CD4-positive, alpha-beta memory T cell (primary cell): ENCODE data around the gene PPP1R1A. TPM values are rescaled to one million over a fixed set of nuclear protein-coding genes. Genes with fewer than 3 reads are reported as not detected.

Source experiments
- CTCF ChIA-PET: fragments of 350-600 bp; sonication (Branson Sonifier 250); formaldehyde crosslinking; loops from one replicate; lab custom pipeline; 2021; ENCODE audit warnings: inconsistent platforms; ENCODE audit not compliant: partially characterized antibody; lab: Charles Lee
- POLR2A ChIA-PET: fragments of 350-600 bp; sonication (Branson Sonifier 250); formaldehyde crosslinking; loops from one replicate; lab custom pipeline; 2021; ENCODE audit not compliant: partially characterized antibody; lab: Charles Lee
- DNase-seq, 5 donors: peaks; one replicate each; pipeline versions ENCODE4 v3.0.0 to v3.0.0-alpha.2; 2020 to 2022; ENCODE audit warnings: mixed read lengths in 1 of 5
- H3K27ac ChIP-seq: one replicate; pipeline ENCODE4 v1.7.0; 2013; ENCODE audit warnings: low read depth, low read length
- H3K27me3 ChIP-seq: 2 replicates; pipeline ENCODE4 v1.7.0; 2013; ENCODE audit warnings: mild to moderate bottlenecking, low read length, moderate library complexity; ENCODE audit not compliant: insufficient read depth
- H3K36me3 ChIP-seq: 2 replicates; pipeline ENCODE4 v1.7.0; 2013; ENCODE audit warnings: mild to moderate bottlenecking, low read length, moderate library complexity; ENCODE audit not compliant: insufficient read depth
- H3K4me1 ChIP-seq: 2 replicates; pipeline ENCODE4 v1.7.0; 2013; ENCODE audit warnings: mild to moderate bottlenecking, low read length, moderate library complexity; ENCODE audit not compliant: insufficient read depth
- H3K4me3 ChIP-seq, 2 donors: one replicate each; pipeline ENCODE4 v1.7.0; 2013; ENCODE audit warnings: low read length in 2 of 2, mild to moderate bottlenecking in 1 of 2
- H3K9me3 ChIP-seq, 2 donors: one replicate each; pipeline ENCODE4 v1.7.0; 2013; ENCODE audit warnings: low read length in 2 of 2, control low read depth in 1 of 2; ENCODE audit not compliant: control insufficient read depth in 1 of 2
- H3K27ac Mint-ChIP-seq, 7 donors: one replicate each; pipeline ENCODE4 v1.8.0; 2020 to 2021; ENCODE audit warnings: mixed read lengths in 7 of 7, mild to moderate bottlenecking in 6 of 7, inconsistent platforms in 3 of 7, moderate library complexity in 3 of 7
- H3K27me3 Mint-ChIP-seq, 2 donors: one replicate each; pipeline ENCODE4 v1.8.0; 2020 to 2021; ENCODE audit warnings: mixed read lengths in 2 of 2
- H3K36me3 Mint-ChIP-seq, 2 donors: one replicate each; pipeline ENCODE4 v1.8.0; 2020 to 2021; ENCODE audit warnings: mixed read lengths in 2 of 2, inconsistent platforms in 1 of 2, mild to moderate bottlenecking in 1 of 2
- H3K4me1 Mint-ChIP-seq, 4 donors: one replicate each; pipeline ENCODE4 v1.8.0; 2020 to 2021; ENCODE audit warnings: mixed read lengths in 4 of 4, mild to moderate bottlenecking in 1 of 4
- H3K4me3 Mint-ChIP-seq, 8 donors: one replicate each; pipeline ENCODE4 v1.8.0; 2020 to 2021; ENCODE audit warnings: mixed read lengths in 8 of 8, mild to moderate bottlenecking in 7 of 8, moderate library complexity in 6 of 8, inconsistent platforms in 3 of 8
- H3K9me3 Mint-ChIP-seq, 8 donors: one replicate each; pipeline ENCODE4 v1.8.0; 2020 to 2021; ENCODE audit warnings: mixed read lengths in 8 of 8, mild to moderate bottlenecking in 5 of 8, inconsistent platforms in 3 of 8, moderate library complexity in 1 of 8
- intact Hi-C: fragments of 100-400 bp; cut with micrococcal nuclease; formaldehyde crosslinking; loops from one replicate; pipeline ENCODE4 v1.15.1; 2023
- polyA plus RNA-seq, 2 donors: library from polyadenylated mRNA; unstranded; fragments of 300-500 nt; fragmentation: Illumina TruSeq; gene quantifications; one replicate each; pipeline ENCODE4 v1.2.3, GENCODE V29; 2021
- total RNA-seq, 2 experiments: library from RNA; stranded (reverse); gene quantifications; one replicate each; pipeline ENCODE4 v1.2.3, GENCODE V29; 2021

PPP1R1A gene
- total and polyA plus RNA-seq, 4 experiments from 2014 or later = not detected

- H3K27ac ChIP-seq = no peak overlapping the region
- ChIA-PET POLR2A (no interaction called here), CTCF (interaction anchor here (1.2 to 2.0 kb wide), 3 partner anchors 10 to 465 kb away, joined by 3 to 11 read pairs (median 3); no protein-coding TSS in a partner anchor)
- H3K27me3 Mint-ChIP-seq = peaks cover 5 to 17% of the 10 kb centered on the region in 2 donors
- H3K36me3 ChIP-seq = no peaks in the 10 kb centered on the region
- no peaks in the 10 kb centered on the region for H3K36me3 Mint-ChIP-seq
- no peaks in the 10 kb centered on the region for H3K27me3 ChIP-seq
- H3K4me3 Mint-ChIP-seq = no peak overlapping the region
- H3K4me1 Mint-ChIP-seq = peaks cover 0 to 7% (median 6%) of the 10 kb centered on the region in 4 donors
- peak overlapping the region in 2 of 7 donors; percentile 15 to 17 for H3K27ac Mint-ChIP-seq
- H3K4me3 ChIP-seq = no peak overlapping the region
- H3K4me1 ChIP-seq = no peaks in the 10 kb centered on the region
- intact Hi-C loops = loop anchor here (2.0 kb wide), 1 partner anchor 470 kb away; no protein-coding TSS in a partner anchor
- H3K9me3 Mint-ChIP-seq = no peaks in the 10 kb centered on the region
- H3K9me3 ChIP-seq = no peaks in the 10 kb centered on the region
- peak; percentile 54 to 70 (median 60) for DNase-seq
Observed at GRCh38 chr12:54603173-54603814, 14.8 kb upstream of the PPP1R1A start.

- ChIA-PET POLR2A (no interaction called here), CTCF (interaction anchor here (1.3 to 2.0 kb wide), 2 partner anchors 10 to 22 kb away, joined by 9 to 11 read pairs; no protein-coding TSS in a partner anchor)
- Histone ChIP-seq H3K27me3 (no peaks in the 10 kb centered on the region), H3K27ac (no peak overlapping the region), H3K9me3 (no peaks in the 10 kb centered on the region), H3K4me3 (no peak overlapping the region), H3K4me1 (no peaks in the 10 kb centered on the region), H3K36me3 (no peaks in the 10 kb centered on the region)
- peaks cover 0 to 7% (median 6%) of the 10 kb centered on the region in 4 donors for H3K4me1 Mint-ChIP-seq
- H3K9me3 Mint-ChIP-seq = no peaks in the 10 kb centered on the region
- peaks cover 5 to 14% of the 10 kb centered on the region in 2 donors for H3K27me3 Mint-ChIP-seq
- no peak overlapping the region for H3K27ac Mint-ChIP-seq
- H3K4me3 Mint-ChIP-seq = no peak overlapping the region
- H3K36me3 Mint-ChIP-seq = no peaks in the 10 kb centered on the region
- DNase-seq = no peak
- intact Hi-C loops = loop anchor here (2.0 kb wide), 1 partner anchor 470 kb away; no protein-coding TSS in a partner anchor
Observed at GRCh38 chr12:54602661-54603060, 14.2 kb upstream of the PPP1R1A start.

GRCh38 chr12:54601841-54602240 is 13.4 kb upstream of the PPP1R1A start:
- Mint-ChIP-seq H3K27ac (no peak overlapping the region), H3K4me1 (peaks cover 0 to 7% (median 6%) of the 10 kb centered on the region in 4 donors), H3K4me3 (no peak overlapping the region), H3K9me3 (no peaks in the 10 kb centered on the region), H3K36me3 (no peaks in the 10 kb centered on the region), H3K27me3 (peaks cover 7% of the 10 kb centered on the region in 2 donors)
- no peaks in the 10 kb centered on the region for H3K9me3 ChIP-seq
- H3K4me1 ChIP-seq = no peaks in the 10 kb centered on the region
- H3K27me3 ChIP-seq = no peaks in the 10 kb centered on the region
- DNase-seq = no peak
- CTCF ChIA-PET = interaction anchor here (1.3 to 2.2 kb wide), 3 partner anchors 9 to 22 kb away, joined by 9 to 11 read pairs (median 10); no protein-coding TSS in a partner anchor
- no peak overlapping the region for H3K4me3 ChIP-seq
- H3K36me3 ChIP-seq = no peaks in the 10 kb centered on the region
- intact Hi-C loops = loop anchor here (2.0 kb wide), 1 partner anchor 471 kb away; no protein-coding TSS in a partner anchor
- no peak overlapping the region for H3K27ac ChIP-seq
- POLR2A ChIA-PET = no interaction called here

- Mint-ChIP-seq H3K4me3 (no peak overlapping the region), H3K36me3 (no peaks in the 10 kb centered on the region), H3K9me3 (no peaks in the 10 kb centered on the region), H3K27me3 (peaks cover 11 to 18% of the 10 kb centered on the region in 2 donors), H3K27ac (no peak overlapping the region), H3K4me1 (peaks cover 0 to 10% (median 8%) of the 10 kb centered on the region in 4 donors)
- ChIA-PET CTCF (interaction anchor here (0.8 to 6.5 kb wide), 5 partner anchors 9 to 348 kb away, joined by 3 to 64 read pairs (median 4); no protein-coding TSS in a partner anchor), POLR2A (no interaction called here)
- Histone ChIP-seq H3K27me3 (no peaks in the 10 kb centered on the region), H3K36me3 (no peaks in the 10 kb centered on the region), H3K4me1 (no peaks in the 10 kb centered on the region), H3K4me3 (no peak overlapping the region), H3K9me3 (no peaks in the 10 kb centered on the region), H3K27ac (no peak overlapping the region)
- no peak for DNase-seq
- intact Hi-C loops = no loop called here
Observed at GRCh38 chr12:54598970-54599369, 10.5 kb upstream of the PPP1R1A start.

GRCh38 chr12:54596526-54596946 is 8.1 kb upstream of the PPP1R1A start:
- POLR2A ChIA-PET = no interaction called here
- Mint-ChIP-seq H3K27me3 (peaks cover 11 to 20% of the 10 kb centered on the region in 2 donors), H3K27ac (no peak overlapping the region)

GRCh38 chr12:54595471-54595870 is 7.0 kb upstream of the PPP1R1A start:
- H3K27ac Mint-ChIP-seq = no peak overlapping the region
- Histone ChIP-seq H3K27me3 (no peaks in the 10 kb centered on the region), H3K9me3 (no peaks in the 10 kb centered on the region), H3K4me3 (no peak overlapping the region), H3K36me3 (no peaks in the 10 kb centered on the region), H3K4me1 (no peaks in the 10 kb centered on the region), H3K27ac (no peak overlapping the region)
- intact Hi-C loops = no loop called here
- ChIA-PET CTCF (interaction anchor here (0.7 to 6.5 kb wide), 6 partner anchors 8 to 33 kb away, joined by 3 to 64 read pairs (median 3); no protein-coding TSS in a partner anchor), POLR2A (no interaction called here)
- H3K27me3 Mint-ChIP-seq = peaks cover 15 to 30% of the 10 kb centered on the region in 2 donors
- H3K4me3 Mint-ChIP-seq = no peak overlapping the region
- no peak for DNase-seq
- H3K4me1 Mint-ChIP-seq = peaks cover 0 to 5% (median 1%) of the 10 kb centered on the region in 4 donors
- no peaks in the 10 kb centered on the region for H3K9me3 Mint-ChIP-seq
- no peaks in the 10 kb centered on the region for H3K36me3 Mint-ChIP-seq

More at GRCh38 chr12:54596526-54596946, 8.1 kb upstream of the PPP1R1A start:
- H3K36me3 ChIP-seq = no peaks in the 10 kb centered on the region
- Mint-ChIP-seq H3K9me3 (no peaks in the 10 kb centered on the region), H3K36me3 (no peaks in the 10 kb centered on the region), H3K4me1 (peaks cover 0 to 5% (median 1%) of the 10 kb centered on the region in 4 donors), H3K4me3 (no peak overlapping the region)
- H3K9me3 ChIP-seq = no peaks in the 10 kb centered on the region
- no peak overlapping the region for H3K27ac ChIP-seq
- H3K27me3 ChIP-seq = no peaks in the 10 kb centered on the region
- CTCF ChIA-PET = interaction anchor here (0.9 to 6.5 kb wide), 8 partner anchors 9 to 476 kb away, joined by 3 to 64 read pairs (median 6); no protein-coding TSS in a partner anchor
- intact Hi-C loops = no loop called here
- H3K4me1 ChIP-seq = no peaks in the 10 kb centered on the region
- H3K4me3 ChIP-seq = no peak overlapping the region
- DNase-seq = peak in 4 of 5 donors; percentile 21 to 29 (median 28)

GRCh38 chr12:54593725-54594124 is 5.3 kb upstream of the PPP1R1A start:
- no peak for DNase-seq
- H3K4me1 ChIP-seq = no peaks in the 10 kb centered on the region
- peaks cover 6% of the 10 kb centered on the region for H3K27me3 ChIP-seq
- POLR2A ChIA-PET = no interaction called here
- Mint-ChIP-seq H3K27ac (no peak overlapping the region), H3K36me3 (no peaks in the 10 kb centered on the region), H3K9me3 (no peaks in the 10 kb centered on the region), H3K4me1 (peaks cover 7 to 11% (median 8%) of the 10 kb centered on the region in 4 donors), H3K4me3 (no peak overlapping the region), H3K27me3 (peaks cover 24 to 44% of the 10 kb centered on the region in 2 donors)
- H3K36me3 ChIP-seq = no peaks in the 10 kb centered on the region
- no peak overlapping the region for H3K4me3 ChIP-seq
- no peaks in the 10 kb centered on the region for H3K9me3 ChIP-seq
- CTCF ChIA-PET = interaction anchor here (0.6 to 2.4 kb wide), 7 partner anchors 8 to 404 kb away, joined by 3 to 14 read pairs (median 4); no protein-coding TSS in a partner anchor
- H3K27ac ChIP-seq = no peak overlapping the region
- intact Hi-C loops = no loop called here
